Measurements from ENCODE around the gene ZNHIT6. TPM values are rescaled to one million over a fixed set of nuclear protein-coding genes. Genes with fewer than 3 reads are reported as not detected.

ZNHIT6 gene
- total RNA-seq, 2 experiments from 2014 or later, result 19.8 to 19.9 TPM

DNA sequence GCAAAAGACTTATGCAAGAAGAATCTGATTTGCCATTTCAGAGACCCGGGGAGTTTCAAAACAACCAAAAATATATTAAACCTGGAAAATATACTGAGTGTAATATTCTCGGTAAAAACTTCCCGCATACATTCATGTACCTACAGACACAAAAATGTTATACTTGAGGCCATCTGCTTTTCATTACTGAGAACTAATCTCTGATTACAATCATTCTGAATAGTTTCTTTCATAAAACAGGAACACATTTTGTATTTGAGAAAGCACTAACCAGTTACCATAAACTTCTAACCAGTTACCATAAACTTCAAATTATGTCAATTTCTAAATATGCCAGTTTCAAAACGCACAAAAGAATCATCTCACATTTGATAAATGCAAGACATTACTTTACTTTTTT lies 7.8 kb downstream of the ZNHIT6 start:
- CTCF ChIA-PET, result no interaction called here
- peaks cover 24% of the 10 kb centered on the region for H3K4me1 Mint-ChIP-seq (ENCODE audit: low read depth)
- no peak overlapping the region for H3K27ac Mint-ChIP-seq
- H3K36me3 Mint-ChIP-seq (ENCODE audit: low read depth), result peaks cover 42% of the 10 kb centered on the region
- H3K4me3 Mint-ChIP-seq, result no peak overlapping the region
- H3K27me3 Mint-ChIP-seq (ENCODE audit: low read depth), result no peaks in the 10 kb centered on the region
- intact Hi-C loops (cut with micrococcal nuclease), result loop anchor here (10.0 kb wide), 2 partner anchors 684 to 1396 kb away; partner anchors contain the start of gene SAMD13
- DNase-seq, result no peak
- no peaks in the 10 kb centered on the region for H3K9me3 Mint-ChIP-seq

DNA sequence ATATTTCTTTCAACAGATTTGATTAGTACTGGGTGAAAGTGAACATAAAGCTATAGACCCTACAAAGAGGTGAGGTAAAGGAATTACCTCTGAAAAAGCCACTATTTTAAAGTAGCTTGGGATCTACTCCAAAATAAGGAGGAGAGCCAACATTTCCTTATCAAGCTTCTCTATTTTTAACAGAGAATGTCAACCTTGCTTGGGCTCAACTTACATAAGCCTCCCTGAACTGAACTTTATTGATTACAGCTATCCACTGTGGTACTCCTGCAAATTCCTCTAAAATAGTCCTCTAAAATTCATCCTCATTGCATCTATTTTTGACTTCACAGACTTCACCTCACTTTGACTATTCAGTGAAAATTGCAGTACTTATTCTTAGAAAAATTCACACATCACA lies 10.3 kb downstream of the ZNHIT6 start:
- Mint-ChIP-seq H3K4me3 (no peak overlapping the region), H3K27me3 (ENCODE audit: low read depth) (no peaks in the 10 kb centered on the region), H3K4me1 (ENCODE audit: low read depth) (peaks cover 16% of the 10 kb centered on the region), H3K27ac (no peak overlapping the region), H3K36me3 (ENCODE audit: low read depth) (peaks cover 35% of the 10 kb centered on the region), H3K9me3 (no peaks in the 10 kb centered on the region)
- CTCF ChIA-PET, result interaction anchor here (1.1 kb wide), 1 partner anchor 10 kb away, joined by 5 read pairs; the partner anchor contains the start of gene ZNHIT6
- intact Hi-C loops (cut with micrococcal nuclease), result no loop called here
- DNase-seq, result no peak

DNA sequence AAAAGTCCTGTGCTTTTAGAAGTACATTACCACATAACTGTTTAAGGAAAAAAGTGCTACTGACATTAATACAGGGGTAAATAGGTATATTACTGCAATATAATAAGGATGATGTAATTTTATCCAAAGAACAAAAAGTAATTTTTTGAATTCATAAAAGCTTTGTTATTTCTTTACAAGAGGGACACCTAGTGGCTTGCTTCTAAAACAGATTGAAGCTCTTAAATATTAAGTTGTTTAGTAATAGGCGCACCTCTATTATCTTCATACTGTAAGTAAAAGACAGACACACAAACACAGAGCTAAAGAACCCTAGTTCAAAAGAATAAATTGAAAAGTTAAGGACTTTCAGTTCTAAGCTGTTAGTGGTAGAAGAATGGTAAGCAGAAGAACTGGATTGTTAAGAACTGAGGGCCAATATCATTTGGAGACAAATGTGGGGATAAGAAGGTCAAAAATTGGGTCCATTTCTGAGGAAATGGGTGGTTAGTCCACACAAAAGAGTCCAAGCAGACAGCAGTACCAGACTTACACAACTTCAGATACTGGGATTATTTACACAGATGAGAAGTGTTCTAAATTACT lies 15.4 kb downstream of the ZNHIT6 start:
- Mint-ChIP-seq H3K9me3 (no peaks in the 10 kb centered on the region), H3K4me3 (no peak overlapping the region), H3K27me3 (ENCODE audit: low read depth) (no peaks in the 10 kb centered on the region), H3K4me1 (ENCODE audit: low read depth) (peaks cover 13% of the 10 kb centered on the region), H3K27ac (no peak overlapping the region), H3K36me3 (ENCODE audit: low read depth) (peaks cover 36% of the 10 kb centered on the region)
- no peak for DNase-seq
- CTCF ChIA-PET, result interaction anchor here (0.6 to 1.6 kb wide), 9 partner anchors 9 to 384 kb away, joined by 3 to 5 read pairs (median 4); partner anchors contain the start of gene ZNHIT6
- intact Hi-C loops (cut with micrococcal nuclease), result loop anchor here (1.0 kb wide), 1 partner anchor 385 kb away; no protein-coding TSS in a partner anchor

DNA sequence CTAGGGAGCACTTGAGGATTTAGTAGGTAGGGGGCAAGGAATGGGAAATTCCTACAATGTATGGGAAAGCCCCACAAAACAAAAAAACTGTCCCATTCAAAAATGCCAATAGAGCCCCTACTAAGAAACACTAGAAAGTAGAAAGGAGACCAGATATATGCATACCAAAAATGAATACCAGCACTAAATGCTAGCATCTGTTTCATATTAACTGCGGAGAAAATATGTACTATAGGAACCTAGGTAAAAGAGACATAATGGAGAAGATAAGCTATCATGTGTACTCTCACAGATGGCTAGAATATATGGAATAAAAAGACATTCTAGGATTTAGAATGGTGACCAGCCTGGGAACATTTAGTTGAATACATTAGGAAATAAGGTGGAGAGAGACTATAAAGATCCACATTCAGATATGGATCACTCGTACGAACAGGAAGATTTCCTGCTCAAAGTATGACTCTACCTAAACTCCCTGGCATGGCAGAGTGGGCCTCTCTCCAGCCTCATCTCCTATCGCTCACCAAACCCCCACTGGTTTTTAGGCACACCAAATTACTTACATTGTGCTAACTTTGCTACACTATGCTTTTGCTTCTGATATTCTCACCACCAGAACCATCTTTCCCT lies 18.3 kb downstream of the ZNHIT6 start:
- intact Hi-C loops (cut with micrococcal nuclease), result no loop called here
- no peaks in the 10 kb centered on the region for H3K27me3 Mint-ChIP-seq (ENCODE audit: low read depth)
- H3K27ac Mint-ChIP-seq, result no peak overlapping the region
- no peak overlapping the region for H3K4me3 Mint-ChIP-seq
- H3K4me1 Mint-ChIP-seq (ENCODE audit: low read depth), result peaks cover 13% of the 10 kb centered on the region
- CTCF ChIA-PET, result no interaction called here
- no peak for DNase-seq
- H3K9me3 Mint-ChIP-seq, result no peaks in the 10 kb centered on the region
- peaks cover 34% of the 10 kb centered on the region for H3K36me3 Mint-ChIP-seq (ENCODE audit: low read depth)

DNA sequence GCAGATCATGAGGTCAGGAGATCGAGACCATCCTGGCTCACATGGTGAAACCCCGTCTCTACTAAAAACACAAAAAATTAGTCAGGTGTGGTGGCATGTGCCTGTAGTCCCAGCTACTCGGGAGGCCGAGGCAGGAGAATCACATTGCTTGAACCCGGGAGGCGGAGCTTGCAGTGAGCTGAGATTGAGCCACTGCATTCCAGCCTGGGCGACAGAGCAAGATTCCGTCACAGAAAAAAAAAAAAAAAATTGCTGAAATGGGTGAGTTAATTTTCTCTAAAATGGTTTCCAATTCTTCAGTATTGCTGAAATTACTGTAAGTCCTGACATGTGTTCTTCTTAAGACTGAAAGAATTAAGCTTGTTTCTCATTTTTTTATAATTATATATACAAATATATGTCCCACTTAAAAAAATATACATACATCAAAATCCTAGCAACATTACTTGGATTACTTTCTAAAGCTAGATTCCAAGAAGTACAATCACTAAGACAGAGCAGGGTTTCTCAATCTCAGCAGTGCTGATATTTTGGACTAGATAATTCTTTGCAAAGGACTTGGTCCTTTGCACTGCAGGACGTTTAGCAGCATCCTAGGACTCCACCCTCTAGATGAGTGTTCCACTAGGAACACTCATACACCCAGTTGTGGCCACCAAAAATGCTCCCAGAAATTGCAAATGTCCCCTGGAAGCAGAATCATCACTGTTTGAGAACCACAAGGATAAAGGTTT lies 24.8 kb downstream of the ZNHIT6 start:
- H3K4me1 Mint-ChIP-seq (ENCODE audit: low read depth), result no peaks in the 10 kb centered on the region
- H3K27me3 Mint-ChIP-seq (ENCODE audit: low read depth), result no peaks in the 10 kb centered on the region
- DNase-seq, result no peak
- no peaks in the 10 kb centered on the region for H3K9me3 Mint-ChIP-seq
- intact Hi-C loops (cut with micrococcal nuclease), result no loop called here
- peaks cover 21% of the 10 kb centered on the region for H3K36me3 Mint-ChIP-seq (ENCODE audit: low read depth)
- H3K4me3 Mint-ChIP-seq, result no peak overlapping the region
- CTCF ChIA-PET, result interaction anchor here (0.6 to 0.9 kb wide), 4 partner anchors 8 to 425 kb away, joined by 4 read pairs; no protein-coding TSS in a partner anchor
- H3K27ac Mint-ChIP-seq, result no peak overlapping the region

DNA sequence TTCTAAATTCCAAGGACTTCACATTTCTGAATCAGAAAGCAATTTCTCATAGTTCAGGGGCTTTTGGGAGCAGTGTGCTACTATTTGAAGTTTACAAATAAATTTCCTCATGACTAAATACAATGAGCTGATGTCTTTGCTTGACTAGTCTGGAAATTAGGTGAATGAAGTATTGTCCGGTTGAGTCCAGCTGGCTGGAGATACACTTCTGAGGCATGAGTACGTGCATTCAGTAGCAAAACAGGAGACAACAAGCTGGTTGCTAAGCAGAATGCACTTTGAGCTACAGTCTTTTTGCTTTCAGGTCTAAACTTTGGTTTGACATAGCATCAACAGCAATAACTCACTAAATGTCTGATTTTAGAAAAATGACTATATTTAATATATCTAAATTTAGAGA lies 27.1 kb downstream of the ZNHIT6 start:
- peaks cover 21% of the 10 kb centered on the region for H3K36me3 Mint-ChIP-seq (ENCODE audit: low read depth)
- no peaks in the 10 kb centered on the region for H3K9me3 Mint-ChIP-seq
- no peaks in the 10 kb centered on the region for H3K4me1 Mint-ChIP-seq (ENCODE audit: low read depth)
- CTCF ChIA-PET, result interaction anchor here (0.7 kb wide), 1 partner anchor 27 kb away, joined by 3 read pairs; no protein-coding TSS in a partner anchor
- H3K27ac Mint-ChIP-seq, result no peak overlapping the region
- H3K27me3 Mint-ChIP-seq (ENCODE audit: low read depth), result no peaks in the 10 kb centered on the region
- DNase-seq, result no peak
- intact Hi-C loops (cut with micrococcal nuclease), result no loop called here
- no peak overlapping the region for H3K4me3 Mint-ChIP-seq

DNA sequence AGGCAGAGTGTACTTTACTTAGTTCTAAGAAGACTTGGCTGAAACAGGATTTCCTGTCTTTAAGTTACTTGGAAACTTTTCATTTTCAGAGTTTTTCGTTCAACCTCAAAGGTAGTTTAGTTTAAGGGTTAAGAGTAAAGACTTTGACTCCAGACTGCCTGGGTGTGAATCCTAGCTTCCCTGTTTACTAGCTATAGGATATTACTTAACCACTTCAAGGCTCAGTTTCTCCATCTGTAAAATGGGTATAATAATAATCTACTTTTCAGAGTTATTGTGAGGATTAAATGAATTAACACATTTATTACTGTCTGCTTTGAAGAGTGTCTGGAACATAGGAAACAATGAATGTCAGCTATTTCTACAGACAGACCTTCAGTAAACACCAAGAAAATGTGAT lies 30.0 kb downstream of the ZNHIT6 start:
- Mint-ChIP-seq H3K27me3 (ENCODE audit: low read depth) (no peaks in the 10 kb centered on the region), H3K4me1 (ENCODE audit: low read depth) (no peaks in the 10 kb centered on the region), H3K9me3 (no peaks in the 10 kb centered on the region), H3K36me3 (ENCODE audit: low read depth) (peaks cover 35% of the 10 kb centered on the region), H3K4me3 (no peak overlapping the region), H3K27ac (no peak overlapping the region)
- CTCF ChIA-PET, result no interaction called here
- intact Hi-C loops (cut with micrococcal nuclease), result no loop called here
- DNase-seq, result no peak

DNA sequence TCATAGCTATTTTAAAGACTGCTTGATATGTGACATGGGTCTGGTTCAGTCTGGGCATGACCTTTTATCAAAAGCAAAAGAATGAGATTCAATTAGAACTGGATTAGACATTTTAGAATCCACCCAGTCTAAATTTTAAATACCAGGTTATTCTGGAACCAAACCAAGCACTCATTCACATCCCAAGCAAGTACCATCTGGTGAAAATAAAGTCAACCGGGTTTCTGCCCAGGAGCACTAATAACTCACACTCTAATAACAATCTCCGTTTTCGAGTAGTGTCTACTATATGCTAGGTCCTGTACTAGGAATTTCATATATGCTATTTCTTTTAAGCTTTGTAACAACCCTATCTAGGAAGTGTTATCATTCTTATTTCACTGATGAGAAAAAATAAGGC lies 30.6 kb downstream of the ZNHIT6 start:
- Mint-ChIP-seq H3K27me3 (ENCODE audit: low read depth) (no peaks in the 10 kb centered on the region), H3K4me1 (ENCODE audit: low read depth) (no peaks in the 10 kb centered on the region), H3K36me3 (ENCODE audit: low read depth) (peaks cover 35% of the 10 kb centered on the region), H3K27ac (no peak overlapping the region), H3K4me3 (no peak overlapping the region), H3K9me3 (no peaks in the 10 kb centered on the region)
- no peak for DNase-seq
- CTCF ChIA-PET, result no interaction called here
- intact Hi-C loops (cut with micrococcal nuclease), result no loop called here

DNA sequence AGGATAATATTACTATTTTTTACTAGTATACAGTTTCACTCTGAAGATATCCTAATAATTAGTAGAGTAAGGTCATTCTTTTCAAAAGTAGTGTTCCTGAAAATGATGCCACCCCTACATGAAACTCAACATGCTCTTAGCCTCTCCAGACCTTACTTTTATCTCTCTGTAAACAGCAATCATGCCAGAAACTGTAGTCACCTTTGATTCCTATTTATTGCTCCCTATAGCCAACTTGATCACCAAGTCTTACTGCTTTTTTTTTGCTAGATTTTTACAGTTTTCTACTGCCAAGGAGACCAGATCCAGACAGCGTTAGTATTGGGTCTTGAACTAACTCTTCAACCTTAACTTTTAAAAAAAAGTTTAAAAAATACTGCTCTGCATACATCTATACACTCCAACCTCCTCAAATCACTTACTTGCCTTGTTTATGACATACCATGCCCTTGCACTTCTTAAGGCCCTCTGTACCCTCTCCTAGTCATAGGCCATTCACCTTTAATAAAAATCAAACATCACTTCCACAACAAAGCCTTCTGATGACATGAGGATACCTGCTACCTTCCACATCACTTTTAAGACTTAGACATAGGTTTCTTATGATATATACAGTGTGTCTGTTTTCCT lies 36.1 kb downstream of the ZNHIT6 start:
- no peaks in the 10 kb centered on the region for H3K9me3 Mint-ChIP-seq
- CTCF ChIA-PET, result no interaction called here
- H3K4me3 Mint-ChIP-seq, result no peak overlapping the region
- intact Hi-C loops (cut with micrococcal nuclease), result no loop called here
- H3K4me1 Mint-ChIP-seq (ENCODE audit: low read depth), result no peaks in the 10 kb centered on the region
- peaks cover 38% of the 10 kb centered on the region for H3K36me3 Mint-ChIP-seq (ENCODE audit: low read depth)
- H3K27me3 Mint-ChIP-seq (ENCODE audit: low read depth), result no peaks in the 10 kb centered on the region
- no peak for DNase-seq
- H3K27ac Mint-ChIP-seq, result no peak overlapping the region

DNA sequence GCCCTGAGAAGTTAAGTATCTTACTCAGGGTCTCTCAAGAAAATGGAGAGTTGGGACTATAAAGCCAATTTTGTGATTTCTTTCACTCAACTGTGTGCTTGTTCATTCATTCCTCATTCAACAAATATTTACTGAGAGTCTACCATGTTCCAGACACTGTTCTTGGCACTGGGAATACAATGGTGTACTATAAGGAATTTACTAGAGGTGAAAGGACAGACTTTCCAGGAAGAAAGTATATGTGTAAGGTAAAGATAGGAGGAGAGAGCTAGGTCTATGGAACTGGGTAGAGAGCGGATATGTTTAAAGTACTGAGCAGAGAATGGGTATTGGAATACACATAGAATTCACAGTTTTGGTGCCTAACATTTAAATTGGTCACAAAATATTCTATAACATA lies 42.3 kb downstream of the ZNHIT6 start:
- Mint-ChIP-seq H3K9me3 (no peaks in the 10 kb centered on the region), H3K4me1 (ENCODE audit: low read depth) (no peaks in the 10 kb centered on the region), H3K4me3 (no peak overlapping the region), H3K27me3 (ENCODE audit: low read depth) (no peaks in the 10 kb centered on the region), H3K27ac (no peak overlapping the region), H3K36me3 (ENCODE audit: low read depth) (peaks cover 37% of the 10 kb centered on the region)
- CTCF ChIA-PET, result interaction anchor here (0.6 kb wide), 1 partner anchor 728 kb away, joined by 5 read pairs; no protein-coding TSS in a partner anchor
- DNase-seq, result no peak
- intact Hi-C loops (cut with micrococcal nuclease), result no loop called here

DNA sequence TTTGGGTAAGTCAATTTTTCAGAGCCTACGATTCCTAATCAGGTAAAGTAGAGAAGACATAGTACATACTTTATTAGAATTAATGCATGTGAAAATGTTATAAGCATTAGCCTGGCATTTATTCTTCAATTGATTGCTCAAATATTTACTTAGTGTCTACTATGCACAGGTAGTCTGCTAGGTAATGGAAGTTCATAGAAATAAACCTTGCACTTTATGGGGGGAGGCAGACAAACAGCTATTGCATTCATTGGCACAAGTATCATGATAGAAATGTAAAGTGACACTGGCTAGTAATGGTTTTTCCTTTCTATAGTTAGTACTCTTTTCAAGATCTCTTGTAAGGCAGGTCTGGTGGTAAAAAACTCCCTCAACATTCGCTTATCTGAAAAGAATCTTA lies 44.9 kb downstream of the ZNHIT6 start:
- CTCF ChIA-PET, result no interaction called here
- Mint-ChIP-seq H3K27me3 (ENCODE audit: low read depth) (no peaks in the 10 kb centered on the region), H3K9me3 (no peaks in the 10 kb centered on the region), H3K36me3 (ENCODE audit: low read depth) (peaks cover 32% of the 10 kb centered on the region), H3K27ac (no peak overlapping the region), H3K4me1 (ENCODE audit: low read depth) (no peaks in the 10 kb centered on the region), H3K4me3 (no peak overlapping the region)
- DNase-seq, result no peak
- intact Hi-C loops (cut with micrococcal nuclease), result no loop called here

DNA sequence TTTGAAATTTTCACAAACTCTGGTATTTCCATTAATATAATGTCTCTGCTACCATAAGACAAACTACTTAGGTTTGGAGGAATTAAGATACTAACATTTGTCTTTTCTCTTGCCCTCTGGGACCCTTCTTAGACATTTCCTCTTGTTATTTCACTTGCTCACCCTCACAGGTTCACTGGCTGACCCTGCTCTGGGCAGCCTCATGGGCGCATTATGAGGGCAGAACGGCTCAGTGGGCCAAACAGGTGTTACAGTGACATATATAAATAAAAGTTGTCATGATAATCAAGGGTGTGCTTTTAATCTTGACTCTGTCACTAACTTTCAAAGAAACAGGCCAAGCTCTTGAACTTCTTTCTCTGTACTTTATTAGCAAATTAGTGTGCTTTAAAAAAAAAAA lies 46.5 kb downstream of the ZNHIT6 start:
- Mint-ChIP-seq H3K27me3 (ENCODE audit: low read depth) (no peaks in the 10 kb centered on the region), H3K36me3 (ENCODE audit: low read depth) (peaks cover 30% of the 10 kb centered on the region), H3K9me3 (no peaks in the 10 kb centered on the region), H3K27ac (no peak overlapping the region), H3K4me3 (no peak overlapping the region), H3K4me1 (ENCODE audit: low read depth) (no peaks in the 10 kb centered on the region)
- intact Hi-C loops (cut with micrococcal nuclease), result no loop called here
- DNase-seq, result no peak
- CTCF ChIA-PET, result interaction anchor here (0.7 kb wide), 1 partner anchor 48 kb away, joined by 3 read pairs; no protein-coding TSS in a partner anchor

Measured in activated naive CD4-positive, alpha-beta T cell treated with anti-CD3 and anti-CD28 coated beads for 36 hours (primary cell).